Measurements from ENCODE around the gene HRAS.

The HRAS gene

GRCh38 chr11:535519-536454, at the start of gene HRAS:
Gene HRAS, minus strand, starts transcription at chr11:535576.
- peak; percentile 85 for DNase-seq (ENCODE audit: low read depth)

GRCh38 chr11:584287-584686, 48.9 kb upstream of the HRAS start:
- no peak for DNase-seq (ENCODE audit: low read depth)

GRCh38 chr11:581752-582151, 46.4 kb upstream of the HRAS start:
- DNase-seq (ENCODE audit: low read depth) = no peak

GRCh38 chr11:581342-581741, 46.0 kb upstream of the HRAS start:
- no peak for DNase-seq (ENCODE audit: low read depth)

GRCh38 chr11:579830-580601, 44.6 kb upstream of the HRAS start:
- DNase-seq (ENCODE audit: low read depth) = peak; percentile 90

- no peak for DNase-seq (ENCODE audit: low read depth)
Observed at GRCh38 chr11:578276-579035, 43.1 kb upstream of the HRAS start.

- DNase-seq (ENCODE audit: low read depth) = no peak
Observed at GRCh38 chr11:577611-577894, 42.2 kb upstream of the HRAS start.

GRCh38 chr11:576811-577610, 41.6 kb upstream of the HRAS start:
- DNase-seq (ENCODE audit: low read depth) = no peak

GRCh38 chr11:575996-576768, 40.8 kb upstream of the HRAS start, which contains the start of gene PHRF1:
Gene PHRF1, plus strand, starts transcription at chr11:576470. Its CDS starts 5,043 bp downstream, at chr11:581513.
- DNase-seq (ENCODE audit: low read depth) = peak; percentile 91

GRCh38 chr11:575313-575995, 40.1 kb upstream of the HRAS start:
- DNase-seq (ENCODE audit: low read depth) = no peak

- DNase-seq (ENCODE audit: low read depth) = no peak
Observed at GRCh38 chr11:574632-575312, 39.4 kb upstream of the HRAS start.

GRCh38 chr11:574031-574570, 38.7 kb upstream of the HRAS start:
- peak; percentile 64 for DNase-seq (ENCODE audit: low read depth)

- DNase-seq (ENCODE audit: low read depth) = no peak
Observed at GRCh38 chr11:573146-573759, 37.9 kb upstream of the HRAS start.

GRCh38 chr11:571802-572185, 36.4 kb upstream of the HRAS start:
- no peak for DNase-seq (ENCODE audit: low read depth)

- no peak for DNase-seq (ENCODE audit: low read depth)
Observed at GRCh38 chr11:569158-569885, 33.9 kb upstream of the HRAS start.

GRCh38 chr11:568306-569157, 33.2 kb upstream of the HRAS start:
- DNase-seq (ENCODE audit: low read depth) = peak; percentile 83

GRCh38 chr11:567629-568292, 32.4 kb upstream of the HRAS start:
- DNase-seq (ENCODE audit: low read depth) = no peak
